ENCODE results near the gene TLCD1.

Gene TLCD1

GRCh38 chr17:28745786-28746411 lies 19.9 kb upstream of the TLCD1 start:
- no peak for DNase-seq (ENCODE audit: low spot score)
- Histone ChIP-seq H3K27ac (peak overlapping the region; percentile 85 to 90), H3K4me3 (peak overlapping the region; percentile 73)
- TF ChIP-seq CTCF (IDR thresholded peaks at IDR 0.05): no peak

- no peak for TF ChIP-seq CTCF (IDR thresholded peaks at IDR 0.05)
These were observed 19.1 kb upstream of the TLCD1 start for GRCh38 chr17:28744972-28745785.

GRCh38 chr17:28744104-28744971 lies 18.3 kb upstream of the TLCD1 start:
- DNase-seq (ENCODE audit: low spot score): no peak
- peak overlapping the region; percentile 85 to 90 for H3K27ac ChIP-seq
- TF ChIP-seq CTCF (IDR thresholded peaks at IDR 0.05): no peak
- peak overlapping the region; percentile 73 for H3K4me3 ChIP-seq

More at GRCh38 chr17:28744972-28745785, 19.1 kb upstream of the TLCD1 start:
- Histone ChIP-seq H3K27ac (peak overlapping the region; percentile 85 to 90), H3K4me3 (peak overlapping the region; percentile 73)
- no peak for DNase-seq (ENCODE audit: low spot score)

GRCh38 chr17:28743243-28744103 lies 17.4 kb upstream of the TLCD1 start, which contains the start of gene TRAF4:
TSS of gene TRAF4 (plus strand) at chr17:28744011. CDS start at chr17:28744113, 102 bp downstream.
- DNase-seq (ENCODE audit: low spot score): no peak
- peak within 1 kb of the TSS; percentile 73 for H3K4me3 ChIP-seq
- peak within 1 kb of the TSS; percentile 85 to 90 for H3K27ac ChIP-seq
- TF ChIP-seq CTCF (IDR thresholded peaks at IDR 0.05): no peak

- TF ChIP-seq CTCF (IDR thresholded peaks at IDR 0.05): no peak
- H3K27ac ChIP-seq: no peak overlapping the region
- no peak for DNase-seq (ENCODE audit: low spot score)
- H3K4me3 ChIP-seq: no peak overlapping the region
These were observed 15.6 kb upstream of the TLCD1 start for GRCh38 chr17:28741358-28742349.
